ENCODE results near the gene SF3A1. TPM values are rescaled to one million over a fixed set of nuclear protein-coding genes. Genes with fewer than 3 reads are reported as not detected.

Gene SF3A1
- total and polyA plus RNA-seq, 2 of the 8 experiments (the other 6 are each of a cell fraction or from before 2014, with no cell fraction given): 27.8 to 285 TPM

DNA sequence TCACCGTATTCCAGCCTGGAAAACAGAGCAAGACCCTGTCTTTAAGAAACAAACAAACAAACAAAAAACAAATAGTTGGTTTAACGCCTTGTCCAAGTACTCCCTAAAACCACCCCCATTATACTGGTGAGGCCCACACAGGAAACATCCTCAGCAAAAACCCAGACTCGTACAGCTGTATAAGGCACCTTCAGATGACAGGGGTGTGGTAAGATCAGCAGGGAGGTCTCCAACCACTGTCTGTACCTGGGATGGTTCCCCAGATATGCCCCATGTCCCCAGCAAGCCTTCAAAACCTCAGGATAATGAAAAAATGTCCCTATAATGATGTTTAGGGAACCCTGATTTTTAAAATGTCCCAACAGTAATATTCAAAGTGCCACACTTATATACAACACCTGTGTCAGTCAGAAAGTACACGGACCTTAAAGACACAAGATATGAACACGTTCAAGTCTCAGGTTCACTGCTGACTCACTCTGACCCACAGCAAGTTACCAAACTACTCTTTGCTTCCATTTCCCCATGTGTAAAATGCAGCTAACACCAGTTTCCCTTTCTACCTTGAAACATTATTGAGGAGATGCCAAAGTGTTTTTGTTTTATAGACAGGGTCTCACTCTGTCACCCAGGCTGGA is 9.3 kb downstream of the SF3A1 start (continued):
- TF ChIP-seq, protein P1, sequence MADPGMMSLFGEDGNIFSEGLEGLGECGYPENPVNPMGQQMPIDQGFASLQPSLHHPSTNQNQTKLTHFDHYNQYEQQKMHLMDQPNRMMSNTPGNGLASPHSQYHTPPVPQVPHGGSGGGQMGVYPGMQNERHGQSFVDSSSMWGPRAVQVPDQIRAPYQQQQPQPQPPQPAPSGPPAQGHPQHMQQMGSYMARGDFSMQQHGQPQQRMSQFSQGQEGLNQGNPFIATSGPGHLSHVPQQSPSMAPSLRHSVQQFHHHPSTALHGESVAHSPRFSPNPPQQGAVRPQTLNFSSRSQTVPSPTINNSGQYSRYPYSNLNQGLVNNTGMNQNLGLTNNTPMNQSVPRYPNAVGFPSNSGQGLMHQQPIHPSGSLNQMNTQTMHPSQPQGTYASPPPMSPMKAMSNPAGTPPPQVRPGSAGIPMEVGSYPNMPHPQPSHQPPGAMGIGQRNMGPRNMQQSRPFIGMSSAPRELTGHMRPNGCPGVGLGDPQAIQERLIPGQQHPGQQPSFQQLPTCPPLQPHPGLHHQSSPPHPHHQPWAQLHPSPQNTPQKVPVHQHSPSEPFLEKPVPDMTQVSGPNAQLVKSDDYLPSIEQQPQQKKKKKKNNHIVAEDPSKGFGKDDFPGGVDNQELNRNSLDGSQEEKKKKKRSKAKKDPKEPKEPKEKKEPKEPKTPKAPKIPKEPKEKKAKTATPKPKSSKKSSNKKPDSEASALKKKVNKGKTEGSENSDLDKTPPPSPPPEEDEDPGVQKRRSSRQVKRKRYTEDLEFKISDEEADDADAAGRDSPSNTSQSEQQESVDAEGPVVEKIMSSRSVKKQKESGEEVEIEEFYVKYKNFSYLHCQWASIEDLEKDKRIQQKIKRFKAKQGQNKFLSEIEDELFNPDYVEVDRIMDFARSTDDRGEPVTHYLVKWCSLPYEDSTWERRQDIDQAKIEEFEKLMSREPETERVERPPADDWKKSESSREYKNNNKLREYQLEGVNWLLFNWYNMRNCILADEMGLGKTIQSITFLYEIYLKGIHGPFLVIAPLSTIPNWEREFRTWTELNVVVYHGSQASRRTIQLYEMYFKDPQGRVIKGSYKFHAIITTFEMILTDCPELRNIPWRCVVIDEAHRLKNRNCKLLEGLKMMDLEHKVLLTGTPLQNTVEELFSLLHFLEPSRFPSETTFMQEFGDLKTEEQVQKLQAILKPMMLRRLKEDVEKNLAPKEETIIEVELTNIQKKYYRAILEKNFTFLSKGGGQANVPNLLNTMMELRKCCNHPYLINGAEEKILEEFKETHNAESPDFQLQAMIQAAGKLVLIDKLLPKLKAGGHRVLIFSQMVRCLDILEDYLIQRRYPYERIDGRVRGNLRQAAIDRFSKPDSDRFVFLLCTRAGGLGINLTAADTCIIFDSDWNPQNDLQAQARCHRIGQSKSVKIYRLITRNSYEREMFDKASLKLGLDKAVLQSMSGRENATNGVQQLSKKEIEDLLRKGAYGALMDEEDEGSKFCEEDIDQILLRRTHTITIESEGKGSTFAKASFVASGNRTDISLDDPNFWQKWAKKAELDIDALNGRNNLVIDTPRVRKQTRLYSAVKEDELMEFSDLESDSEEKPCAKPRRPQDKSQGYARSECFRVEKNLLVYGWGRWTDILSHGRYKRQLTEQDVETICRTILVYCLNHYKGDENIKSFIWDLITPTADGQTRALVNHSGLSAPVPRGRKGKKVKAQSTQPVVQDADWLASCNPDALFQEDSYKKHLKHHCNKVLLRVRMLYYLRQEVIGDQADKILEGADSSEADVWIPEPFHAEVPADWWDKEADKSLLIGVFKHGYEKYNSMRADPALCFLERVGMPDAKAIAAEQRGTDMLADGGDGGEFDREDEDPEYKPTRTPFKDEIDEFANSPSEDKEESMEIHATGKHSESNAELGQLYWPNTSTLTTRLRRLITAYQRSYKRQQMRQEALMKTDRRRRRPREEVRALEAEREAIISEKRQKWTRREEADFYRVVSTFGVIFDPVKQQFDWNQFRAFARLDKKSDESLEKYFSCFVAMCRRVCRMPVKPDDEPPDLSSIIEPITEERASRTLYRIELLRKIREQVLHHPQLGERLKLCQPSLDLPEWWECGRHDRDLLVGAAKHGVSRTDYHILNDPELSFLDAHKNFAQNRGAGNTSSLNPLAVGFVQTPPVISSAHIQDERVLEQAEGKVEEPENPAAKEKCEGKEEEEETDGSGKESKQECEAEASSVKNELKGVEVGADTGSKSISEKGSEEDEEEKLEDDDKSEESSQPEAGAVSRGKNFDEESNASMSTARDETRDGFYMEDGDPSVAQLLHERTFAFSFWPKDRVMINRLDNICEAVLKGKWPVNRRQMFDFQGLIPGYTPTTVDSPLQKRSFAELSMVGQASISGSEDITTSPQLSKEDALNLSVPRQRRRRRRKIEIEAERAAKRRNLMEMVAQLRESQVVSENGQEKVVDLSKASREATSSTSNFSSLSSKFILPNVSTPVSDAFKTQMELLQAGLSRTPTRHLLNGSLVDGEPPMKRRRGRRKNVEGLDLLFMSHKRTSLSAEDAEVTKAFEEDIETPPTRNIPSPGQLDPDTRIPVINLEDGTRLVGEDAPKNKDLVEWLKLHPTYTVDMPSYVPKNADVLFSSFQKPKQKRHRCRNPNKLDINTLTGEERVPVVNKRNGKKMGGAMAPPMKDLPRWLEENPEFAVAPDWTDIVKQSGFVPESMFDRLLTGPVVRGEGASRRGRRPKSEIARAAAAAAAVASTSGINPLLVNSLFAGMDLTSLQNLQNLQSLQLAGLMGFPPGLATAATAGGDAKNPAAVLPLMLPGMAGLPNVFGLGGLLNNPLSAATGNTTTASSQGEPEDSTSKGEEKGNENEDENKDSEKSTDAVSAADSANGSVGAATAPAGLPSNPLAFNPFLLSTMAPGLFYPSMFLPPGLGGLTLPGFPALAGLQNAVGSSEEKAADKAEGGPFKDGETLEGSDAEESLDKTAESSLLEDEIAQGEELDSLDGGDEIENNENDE (IDR thresholded peaks at IDR 0.05; ENCODE audit: insufficient replicate concordance, low read length): no peak
- TF ChIP-seq TAF7 (optimal IDR thresholded peaks at IDR 0.05; ENCODE audit: borderline replicate concordance, low read depth, low read length) (no peak), JUND (IDR thresholded peaks at IDR 0.05; ENCODE audit: low read length) (no peak), KDM4A (IDR thresholded peaks at IDR 0.05; ENCODE audit: low read depth, low read length, severe bottlenecking) (no peak), ZNF274 (IDR thresholded peaks at IDR 0.05; ENCODE audit: borderline replicate concordance, extremely low read depth, low read length) (no peak), TBP (IDR thresholded peaks at IDR 0.05; ENCODE audit: low read depth, low read length) (no peak), POLR2AphosphoS5 (IDR thresholded peaks at IDR 0.05; ENCODE audit: low read depth, low read length) (no peak)
